ENCODE results near the gene MEIG1.

DNA sequence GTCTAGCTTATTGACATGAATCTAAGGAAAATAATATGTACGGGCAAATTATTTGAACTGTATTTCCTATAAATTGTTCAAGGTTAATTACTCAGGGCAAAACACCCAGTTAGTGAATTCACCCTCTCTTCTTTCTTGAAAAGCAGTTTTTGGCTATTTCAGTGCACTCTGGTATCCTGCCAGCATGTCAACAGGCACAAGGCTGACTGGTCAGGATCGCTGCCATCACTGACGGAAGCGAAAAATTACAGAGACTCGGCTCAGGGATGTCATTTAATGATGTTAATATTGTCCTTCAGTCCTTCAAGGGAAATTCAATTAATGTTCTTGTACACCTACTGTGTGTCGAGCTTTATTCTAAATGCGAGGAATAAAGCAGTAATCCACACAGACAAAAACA, 56.3 kb downstream of the MEIG1 start:
- TF ChIP-seq, protein P1, sequence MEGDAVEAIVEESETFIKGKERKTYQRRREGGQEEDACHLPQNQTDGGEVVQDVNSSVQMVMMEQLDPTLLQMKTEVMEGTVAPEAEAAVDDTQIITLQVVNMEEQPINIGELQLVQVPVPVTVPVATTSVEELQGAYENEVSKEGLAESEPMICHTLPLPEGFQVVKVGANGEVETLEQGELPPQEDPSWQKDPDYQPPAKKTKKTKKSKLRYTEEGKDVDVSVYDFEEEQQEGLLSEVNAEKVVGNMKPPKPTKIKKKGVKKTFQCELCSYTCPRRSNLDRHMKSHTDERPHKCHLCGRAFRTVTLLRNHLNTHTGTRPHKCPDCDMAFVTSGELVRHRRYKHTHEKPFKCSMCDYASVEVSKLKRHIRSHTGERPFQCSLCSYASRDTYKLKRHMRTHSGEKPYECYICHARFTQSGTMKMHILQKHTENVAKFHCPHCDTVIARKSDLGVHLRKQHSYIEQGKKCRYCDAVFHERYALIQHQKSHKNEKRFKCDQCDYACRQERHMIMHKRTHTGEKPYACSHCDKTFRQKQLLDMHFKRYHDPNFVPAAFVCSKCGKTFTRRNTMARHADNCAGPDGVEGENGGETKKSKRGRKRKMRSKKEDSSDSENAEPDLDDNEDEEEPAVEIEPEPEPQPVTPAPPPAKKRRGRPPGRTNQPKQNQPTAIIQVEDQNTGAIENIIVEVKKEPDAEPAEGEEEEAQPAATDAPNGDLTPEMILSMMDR (IDR thresholded peaks at IDR 0.05) = no peak
- no peak for TF ChIP-seq POLR2A (IDR thresholded peaks at IDR 0.05)
- no peak for TF ChIP-seq POLR2AphosphoS5 (IDR thresholded peaks at IDR 0.05)
